ENCODE data around the gene GDI2.
"Not testable (repeated sequence)": the region's sequence is repeated elsewhere in the genome, so short reads cannot be mapped to it uniquely, and the experiment has no call there.

Gene GDI2

GRCh38 chr10:5813341-5814109 lies at the start of gene GDI2:
Gene GDI2, minus strand, starts transcription at chr10:5813434. Its CDS starts 176 bp downstream, at chr10:5813258.
- peak; percentile 96 for DNase-seq

GRCh38 chr10:5862360-5862961 lies 49.2 kb upstream of the GDI2 start:
- DNase-seq, result no peak

- DNase-seq, result no peak
Measured at GRCh38 chr10:5860066-5860465, 46.8 kb upstream of the GDI2 start.

GRCh38 chr10:5858811-5859210 lies 45.6 kb upstream of the GDI2 start:
- no peak for DNase-seq

- no peak for DNase-seq
Measured at GRCh38 chr10:5856701-5857004, 43.4 kb upstream of the GDI2 start.

GRCh38 chr10:5855979-5856700 lies 42.9 kb upstream of the GDI2 start:
- DNase-seq, result no peak

- DNase-seq, result no peak
Measured at GRCh38 chr10:5854131-5854475, 40.9 kb upstream of the GDI2 start.

- DNase-seq, result not testable (repeated sequence)
Measured at GRCh38 chr10:5846667-5847066, 33.4 kb upstream of the GDI2 start.

- DNase-seq, result no peak
Measured at GRCh38 chr10:5844345-5845055, 31.3 kb upstream of the GDI2 start.

GRCh38 chr10:5843686-5844344 lies 30.6 kb upstream of the GDI2 start:
- DNase-seq, result no peak

GRCh38 chr10:5841965-5842364 lies 28.7 kb upstream of the GDI2 start:
- no peak for DNase-seq

- no peak for DNase-seq
Measured at GRCh38 chr10:5840314-5841307, 27.4 kb upstream of the GDI2 start.

GRCh38 chr10:5836181-5836580 lies 22.9 kb upstream of the GDI2 start:
- not testable (repeated sequence) for DNase-seq

GRCh38 chr10:5835446-5836095 lies 22.3 kb upstream of the GDI2 start:
- no peak for DNase-seq

- no peak for DNase-seq
Measured at GRCh38 chr10:5833814-5834213, 20.6 kb upstream of the GDI2 start.

GRCh38 chr10:5832946-5833345 lies 19.7 kb upstream of the GDI2 start:
- DNase-seq, result no peak

- DNase-seq, result no peak
Measured at GRCh38 chr10:5831446-5831782, 18.2 kb upstream of the GDI2 start.

GRCh38 chr10:5830629-5831445 lies 17.6 kb upstream of the GDI2 start:
- no peak for DNase-seq

- DNase-seq, result no peak
Measured at GRCh38 chr10:5829267-5829666, 16.0 kb upstream of the GDI2 start.

- no peak for DNase-seq
Measured at GRCh38 chr10:5828725-5829124, 15.5 kb upstream of the GDI2 start.

Data from activated CD8-positive, alpha-beta memory T cell treated with anti-CD3 and anti-CD28 coated beads, Interleukin-2, amount 50 U/mL, for 4 hours (primary cell).